GM19468 (cell line): ENCODE data around the gene RAB11FIP3.
"Not testable (repeated sequence)": the region's sequence is repeated elsewhere in the genome, so short reads cannot be mapped to it uniquely, and the experiment has no call there.

Experiments
- ATAC-seq: cut with Tn5 transposase; IDR thresholded peaks from one replicate; pipeline ENCODE4 v1.9.1; 2021; ENCODE audit warnings: mild to moderate bottlenecking, moderate library complexity, moderate number of reproducible peaks; ENCODE audit not compliant: unreplicated experiment; ENCODE audit errors: extremely low read depth

RAB11FIP3 gene

GRCh38 chr16:489606-490005, 64.2 kb downstream of the RAB11FIP3 start:
- ATAC-seq, result no peak

GRCh38 chr16:490768-491167, 65.3 kb downstream of the RAB11FIP3 start:
- ATAC-seq, result no peak

GRCh38 chr16:491220-491919, 65.9 kb downstream of the RAB11FIP3 start:
- ATAC-seq, result no peak

GRCh38 chr16:492211-492875, 66.9 kb downstream of the RAB11FIP3 start:
- ATAC-seq, result no peak

- ATAC-seq, result not testable (repeated sequence)
These were observed 69.2 kb downstream of the RAB11FIP3 start for GRCh38 chr16:494676-495075.

- no peak for ATAC-seq
These were observed 69.8 kb downstream of the RAB11FIP3 start for GRCh38 chr16:495127-495748.

GRCh38 chr16:496097-496886, 70.8 kb downstream of the RAB11FIP3 start:
- no peak for ATAC-seq

- ATAC-seq, result no peak
These were observed 71.8 kb downstream of the RAB11FIP3 start for GRCh38 chr16:497258-497657.

- no peak for ATAC-seq
These were observed 74.5 kb downstream of the RAB11FIP3 start for GRCh38 chr16:499924-500323.

- no peak for ATAC-seq
These were observed 75.3 kb downstream of the RAB11FIP3 start for GRCh38 chr16:500709-501108.

- no peak for ATAC-seq
These were observed 76.9 kb downstream of the RAB11FIP3 start for GRCh38 chr16:502179-502943.

GRCh38 chr16:503150-504071, 78.0 kb downstream of the RAB11FIP3 start:
- no peak for ATAC-seq

- no peak for ATAC-seq
These were observed 80.2 kb downstream of the RAB11FIP3 start for GRCh38 chr16:505479-506245.

- ATAC-seq, result no peak
These were observed 80.7 kb downstream of the RAB11FIP3 start for GRCh38 chr16:506246-506546.

GRCh38 chr16:507527-507926, 82.1 kb downstream of the RAB11FIP3 start:
- not testable (repeated sequence) for ATAC-seq

GRCh38 chr16:507996-508395, 82.5 kb downstream of the RAB11FIP3 start:
- ATAC-seq, result no peak

- ATAC-seq, result no peak
These were observed 83.7 kb downstream of the RAB11FIP3 start for GRCh38 chr16:508884-509736.
